Peyer's patch (tissue), 4 donors: ENCODE data around the gene FMN1. TPM values are rescaled to one million over a fixed set of nuclear protein-coding genes. Genes with fewer than 3 reads are reported as not detected.

Source experiments
- DNase-seq, 3 donors: peaks; one replicate each; pipeline ENCODE4 v3.0.0-alpha.2; 2017 to 2019
- H3K27ac ChIP-seq, 4 donors: fragments of 200-600 bp; sonication (generic); one replicate each; pipeline ENCODE4 v1.5.1; 2016 to 2019
- H3K27me3 ChIP-seq, 2 donors: fragments of 200-600 bp; sonication (generic); one replicate each; pipeline ENCODE4 v1.5.1; 2019
- H3K36me3 ChIP-seq, 3 donors: fragments of 200-600 bp; sonication (generic); one replicate each; pipeline ENCODE4 v1.5.1; 2016 to 2019
- H3K4me1 ChIP-seq, 4 donors: fragments of 200-600 bp; sonication (generic); one replicate each; pipeline ENCODE4 v1.5.1; 2016 to 2019
- H3K4me3 ChIP-seq, 4 donors: fragments of 200-600 bp; sonication (generic); 1 replicate in 3 of 4; 2 replicates in 1 of 4; pipeline ENCODE4 v1.5.1; 2016 to 2019; ENCODE audit warnings: mild to moderate bottlenecking in 1 of 4
- H3K9me3 ChIP-seq, 4 donors: fragments of 200-600 bp; sonication (generic); one replicate each; pipeline ENCODE4 v1.5.1; 2016 to 2019; ENCODE audit warnings: mild to moderate bottlenecking in 1 of 4
- CTCF ChIP-seq, 6 experiments: fragments of 450-650 bp in 4 of 6; fragments of 200-600 bp in 2 of 6; sonication (generic) in 1 of 6; IDR thresholded peaks; one replicate each; pipeline ENCODE4 v1.5.1; 2017 to 2019; ENCODE audit warnings: antibody characterized with exemption in 6 of 6, mild to moderate bottlenecking in 3 of 6, moderate library complexity in 1 of 6
- POLR2A ChIP-seq, 2 donors: fragments of 450-650 bp; IDR thresholded peaks; one replicate each; pipeline ENCODE4 v1.5.1; 2017; ENCODE audit warnings: antibody characterized with exemption in 2 of 2, mild to moderate bottlenecking in 2 of 2, moderate library complexity in 2 of 2
- total RNA-seq, 4 donors: library from RNA; depleted of rRNA; stranded (reverse); fragments of >200 nt; gene quantifications; one replicate each; pipeline ENCODE4 v1.1.0, GENCODE V29; 2016

The FMN1 gene
- total RNA-seq, 4 donors from 2014 or later, result 15.4 to 57.8 (median 29.1) TPM

- Histone ChIP-seq H3K27me3 (no peaks in the 10 kb centered on the region), H3K27ac (no peak overlapping the region), H3K4me1 (no peaks in the 10 kb centered on the region), H3K4me3 (no peak overlapping the region), H3K9me3 (peaks cover 0 to 5% (median 0%) of the 10 kb centered on the region in 4 donors), H3K36me3 (peaks cover 0 to 7% (median 0%) of the 10 kb centered on the region in 3 donors)
- TF ChIP-seq CTCF (IDR thresholded peaks at IDR 0.05) (no peak), POLR2A (IDR thresholded peaks at IDR 0.05) (no peak)
- no peak for DNase-seq
These were observed 419.4 kb downstream of the FMN1 start for GRCh38 chr15:32775103-32775502.

- H3K4me1 ChIP-seq, result no peaks in the 10 kb centered on the region
- H3K36me3 ChIP-seq, result peaks cover 0 to 7% (median 0%) of the 10 kb centered on the region in 3 donors
- TF ChIP-seq CTCF (IDR thresholded peaks at IDR 0.05) (no peak), POLR2A (IDR thresholded peaks at IDR 0.05) (no peak)
- no peak for DNase-seq
- no peaks in the 10 kb centered on the region for H3K27me3 ChIP-seq
- peaks cover 0 to 3% (median 0%) of the 10 kb centered on the region in 4 donors for H3K9me3 ChIP-seq
- no peak overlapping the region for H3K27ac ChIP-seq
- no peak overlapping the region for H3K4me3 ChIP-seq
These were observed 420.5 kb downstream of the FMN1 start for GRCh38 chr15:32774022-32774421.

- DNase-seq, result no peak
- Histone ChIP-seq H3K27ac (no peak overlapping the region), H3K9me3 (no peaks in the 10 kb centered on the region), H3K36me3 (no peaks in the 10 kb centered on the region), H3K4me1 (no peaks in the 10 kb centered on the region), H3K4me3 (no peak overlapping the region), H3K27me3 (no peaks in the 10 kb centered on the region)
- TF ChIP-seq POLR2A (IDR thresholded peaks at IDR 0.05), result no peak
These were observed 427.3 kb downstream of the FMN1 start for GRCh38 chr15:32767236-32767635.

GRCh38 chr15:32766101-32766500 is 428.4 kb downstream of the FMN1 start:
- no peaks in the 10 kb centered on the region for H3K27me3 ChIP-seq
- TF ChIP-seq POLR2A (IDR thresholded peaks at IDR 0.05) (no peak), CTCF (IDR thresholded peaks at IDR 0.05) (no peak)
- H3K36me3 ChIP-seq, result no peaks in the 10 kb centered on the region
- DNase-seq, result no peak
- H3K4me1 ChIP-seq, result no peaks in the 10 kb centered on the region
- no peak overlapping the region for H3K27ac ChIP-seq
- no peak overlapping the region for H3K4me3 ChIP-seq
- H3K9me3 ChIP-seq, result no peaks in the 10 kb centered on the region

GRCh38 chr15:32765236-32765635 is 429.3 kb downstream of the FMN1 start:
- no peak for DNase-seq
- Histone ChIP-seq H3K27ac (no peak overlapping the region), H3K4me1 (no peaks in the 10 kb centered on the region), H3K27me3 (no peaks in the 10 kb centered on the region), H3K36me3 (no peaks in the 10 kb centered on the region), H3K9me3 (no peaks in the 10 kb centered on the region), H3K4me3 (no peak overlapping the region)
- TF ChIP-seq POLR2A (IDR thresholded peaks at IDR 0.05) (no peak), CTCF (IDR thresholded peaks at IDR 0.05) (no peak)

- DNase-seq, result no peak
- Histone ChIP-seq H3K36me3 (no peaks in the 10 kb centered on the region), H3K27ac (no peak overlapping the region), H3K27me3 (no peaks in the 10 kb centered on the region), H3K4me1 (no peaks in the 10 kb centered on the region), H3K9me3 (no peaks in the 10 kb centered on the region), H3K4me3 (no peak overlapping the region)
- no peak for TF ChIP-seq POLR2A (IDR thresholded peaks at IDR 0.05)
- no peak for TF ChIP-seq CTCF (IDR thresholded peaks at IDR 0.05)
These were observed 431.2 kb downstream of the FMN1 start for GRCh38 chr15:32763295-32763694.
